IMR-90 (cell line): ENCODE results near the gene SREK1. TPM values are rescaled to one million over a fixed set of nuclear protein-coding genes. Genes with fewer than 3 reads are reported as not detected.

Experiments used
- ATAC-seq: fragments of 200-7000 bp; cut with Tn5 transposase; 2 replicates; pipeline ENCODE4 v1.9.1; 2020; ENCODE audit warnings: low read depth, mild to moderate bottlenecking, moderate library complexity
- BruUV-seq: library from RNA; stranded (reverse); fragments of 400-500 nt; replicated peaks from 2 replicates; lab custom pipeline; 2021; lab: Mats Ljungman, UMichigan
- CTCF ChIA-PET: fragments of 300-600 bp; formaldehyde crosslinking; extraction: SDS; loops from one replicate; lab custom pipeline; 2021; ENCODE audit warnings: antibody characterized with exemption; lab: Yijun Ruan, JAX
- POLR2A ChIA-PET: fragments of 300-600 bp; sonication (Branson Sonifier 250); formaldehyde crosslinking; loops from one replicate; lab custom pipeline; 2022; ENCODE audit warnings: antibody characterized with exemption; ENCODE audit not compliant: unreplicated experiment; lab: Charles Lee
- DNase-seq: peaks from one replicate; pipeline ENCODE4 v3.0.0; 2013
- H2AFZ ChIP-seq: replicated peaks from 2 replicates; pipeline ENCODE3; 2013; ENCODE audit warnings: low read length, mild to moderate bottlenecking; ENCODE audit not compliant: poor library complexity
- H2AK5ac ChIP-seq: 2 replicates; pipeline ENCODE4 v1.6.1; 2013; ENCODE audit warnings: low read depth, low read length, inconsistent platforms
- H2AK9ac ChIP-seq: replicated peaks from 2 replicates; pipeline ENCODE3; 2013; ENCODE audit warnings: mild to moderate bottlenecking, low read depth, low read length, moderate library complexity; ENCODE audit not compliant: poor library complexity
- H2BK120ac ChIP-seq: 2 replicates; pipeline ENCODE4 v1.6.1; 2013; ENCODE audit warnings: low read depth, low read length, inconsistent platforms
- H2BK15ac ChIP-seq: 3 replicates; pipeline ENCODE4 v1.6.1; 2013; ENCODE audit warnings: low read depth, low read length, inconsistent platforms
- H2BK20ac ChIP-seq: 2 replicates; pipeline ENCODE4 v1.6.1; 2013; ENCODE audit warnings: low read depth, mild to moderate bottlenecking, inconsistent platforms, low read length, moderate library complexity
- H2BK5ac ChIP-seq: 2 replicates; pipeline ENCODE4 v1.6.1; 2013; ENCODE audit warnings: mild to moderate bottlenecking, low read depth, low read length, inconsistent platforms; ENCODE audit not compliant: poor library complexity, severe bottlenecking
- H3K14ac ChIP-seq: replicated peaks from 2 replicates; pipeline ENCODE4 v1.6.1; 2013; ENCODE audit warnings: low read depth, low read length, inconsistent platforms
- H3K18ac ChIP-seq: 2 replicates; pipeline ENCODE4 v1.6.1; 2013; ENCODE audit warnings: low read depth, low read length, control low read depth
- H3K23ac ChIP-seq: 2 replicates; pipeline ENCODE4 v1.6.1; 2013; ENCODE audit warnings: low read depth, low read length, inconsistent platforms
- H3K27ac ChIP-seq: 2 replicates; pipeline ENCODE4 v1.5.1; 2013; ENCODE audit warnings: mild to moderate bottlenecking, control low read depth, low read length; ENCODE audit not compliant: insufficient read depth
- H3K27me3 ChIP-seq: 2 replicates; pipeline ENCODE4 v1.6.1; 2013; ENCODE audit warnings: low read length; ENCODE audit not compliant: control insufficient read depth, insufficient read depth
- H3K36me3 ChIP-seq: 2 replicates; pipeline ENCODE4 v1.6.1; 2013; ENCODE audit warnings: low read length, mixed read lengths; ENCODE audit not compliant: control insufficient read depth, insufficient read depth
- H3K4ac ChIP-seq: 2 replicates; pipeline ENCODE4 v1.6.1; 2013; ENCODE audit warnings: low read depth, low read length, inconsistent platforms
- H3K4me1 ChIP-seq: 2 replicates; pipeline ENCODE4 v1.6.1; 2013; ENCODE audit warnings: low read length, mixed read lengths; ENCODE audit not compliant: control insufficient read depth, insufficient read depth
- H3K4me2 ChIP-seq: 2 replicates; pipeline ENCODE4 v1.6.1; 2013; ENCODE audit warnings: low read depth, mild to moderate bottlenecking, control low read depth, low read length, moderate library complexity
- H3K4me3 ChIP-seq: 2 replicates; pipeline ENCODE4 v1.5.1; 2013; ENCODE audit warnings: low read depth, mild to moderate bottlenecking, control low read depth, low read length, moderate library complexity; ENCODE audit not compliant: insufficient read depth
- H3K56ac ChIP-seq: 2 replicates; pipeline ENCODE4 v1.6.1; 2013; ENCODE audit warnings: low read length, inconsistent platforms; ENCODE audit not compliant: insufficient read depth; ENCODE audit errors: extremely low read depth
- H3K79me1 ChIP-seq, 2 experiments: 2 replicates each; pipeline ENCODE4 v1.6.1; 2013; ENCODE audit warnings: low read length in 2 of 2, inconsistent platforms in 1 of 2, low read depth in 1 of 2
- H3K9ac ChIP-seq: 2 replicates; pipeline ENCODE4 v1.6.1; 2013; ENCODE audit warnings: low read depth, low read length, control low read depth
- H3K9me1 ChIP-seq: 2 replicates; pipeline ENCODE4 v1.6.1; 2013; ENCODE audit warnings: low read length, inconsistent platforms; ENCODE audit not compliant: insufficient read depth
- H3K9me3 ChIP-seq: 2 replicates; pipeline ENCODE4 v1.6.1; 2013; ENCODE audit warnings: low read length; ENCODE audit not compliant: control insufficient read depth, insufficient read depth
- H4K20me1 ChIP-seq: 2 replicates; pipeline ENCODE4 v1.6.1; 2013; ENCODE audit warnings: low read length, inconsistent platforms; ENCODE audit not compliant: insufficient read depth
- H4K5ac ChIP-seq: 2 replicates; pipeline ENCODE4 v1.6.1; 2013; ENCODE audit warnings: mild to moderate bottlenecking, low read depth, low read length, control low read depth
- H4K8ac ChIP-seq, 2 experiments: 2 replicates each; pipeline ENCODE4 v1.6.1; 2013; ENCODE audit warnings: low read depth in 2 of 2, low read length in 2 of 2, control low read depth in 1 of 2, inconsistent platforms in 1 of 2
- H4K91ac ChIP-seq: 2 replicates; pipeline ENCODE4 v1.6.1; 2013; ENCODE audit warnings: low read depth, low read length, inconsistent platforms; ENCODE audit not compliant: insufficient read depth
- FOS ChIP-seq: fragments of 150-350 bp; IDR thresholded peaks from 2 replicates; pipeline ENCODE4 v1.6.1; 2016; ENCODE audit warnings: low read depth, low read length
- MAFK ChIP-seq: IDR thresholded peaks from 2 replicates; pipeline ENCODE4 v1.6.1; 2012; ENCODE audit warnings: low read depth, low read length, improper control_type of control experiment
- WGBS, 2 experiments: methylation state at CpG; one replicate each; pipeline versions ENCODE4 v1.1.5 to v1.1.7; 2013; ENCODE audit warnings: missing lambda C conversion rate in 2 of 2; ENCODE audit not compliant: insufficient read length in 1 of 2; ENCODE audit errors: extremely low coverage in 2 of 2; 5-methylcytosine and 5-hydroxymethylcytosine counted together
- dilution Hi-C: fragments of 300-500 bp; cut with HindIII; formaldehyde crosslinking; loops from one replicate; pipeline ENCODE4 v1.14.3; 2018; ENCODE audit warnings: low sequenced_read_pairs; ENCODE audit not compliant: unreplicated experiment
- in situ Hi-C: fragments of 300-500 bp; cut with MboI; formaldehyde crosslinking; loops from 3 replicates; pipeline ENCODE4 v1.14.3; 2019; ENCODE audit warnings: low sequenced_read_pairs, inconsistent platforms, mixed read lengths
- intact Hi-C: fragments of 100-400 bp; cut with micrococcal nuclease; formaldehyde crosslinking; loops from 2 replicates; pipeline ENCODE4 v1.10.0; 2022
- polyA plus RNA-seq, 3 experiments: library from polyadenylated mRNA; depleted of rRNA; stranded (reverse); fragments of >200 nt; gene quantifications; 2 replicates each; pipeline ENCODE4 v1.2.3, GENCODE V29; 2012; ENCODE audit warnings: low replicate concordance in 1 of 3
- total RNA-seq: library from RNA; depleted of rRNA; stranded (reverse); fragments of >200 nt; gene quantifications from 2 replicates; pipeline ENCODE4 v1.2.3, GENCODE V29; 2012

Gene SREK1
- total and polyA plus RNA-seq, 2 of the 4 experiments (the other 2 are of a cell fraction), result 23.0 to 36.2 TPM

GRCh38 chr5:66169534-66169933 is 25.4 kb downstream of the SREK1 start:
- Histone ChIP-seq H3K27ac (no peak overlapping the region), H3K9me3 (no peaks in the 10 kb centered on the region), H3K9me1 (no peaks in the 10 kb centered on the region), H2BK20ac (no peak overlapping the region), H2AFZ (no peak overlapping the region), H3K4ac (no peak overlapping the region), H2AK5ac (no peak overlapping the region), H3K18ac (no peak overlapping the region), H2AK9ac (no peak overlapping the region), H3K56ac (no peak overlapping the region), H3K79me1 (peaks cover 19 to 21% of the 10 kb centered on the region in 2 experiments), H3K9ac (no peak overlapping the region), H4K8ac (no peak overlapping the region), H3K4me3 (no peak overlapping the region), H2BK5ac (no peak overlapping the region), H3K27me3 (no peaks in the 10 kb centered on the region), H4K5ac (no peak overlapping the region), H3K36me3 (peaks cover 11% of the 10 kb centered on the region), H4K91ac (no peak overlapping the region), H3K4me2 (no peak overlapping the region), H3K4me1 (no peaks in the 10 kb centered on the region), H4K20me1 (no peaks in the 10 kb centered on the region), H3K23ac (no peak overlapping the region), H3K14ac (no peak overlapping the region), H2BK120ac (no peak overlapping the region), H2BK15ac (no peak overlapping the region)
- ChIA-PET POLR2A (no interaction called here), CTCF (interaction anchor here (0.6 kb wide), 1 partner anchor 33 kb away, joined by 3 read pairs; no protein-coding TSS in a partner anchor)
- TF ChIP-seq FOS, result no peak
- no peak for TF ChIP-seq MAFK
- in situ Hi-C loops (no loop called here), dilution Hi-C loops (no loop called here), intact Hi-C loops (no loop called here)
- no peak for ATAC-seq
- no CpG with 5 or more reads among the region's 4 CpGs for WGBS, 2 experiments
- BruUV-seq, result no TSS peak
- DNase-seq, result peak; percentile 13
